ENCODE data around the gene DNM3.
"Not testable (repeated sequence)": the region's sequence is repeated elsewhere in the genome, so short reads cannot be mapped to it uniquely, and the experiment has no call there.

Gene DNM3

DNA sequence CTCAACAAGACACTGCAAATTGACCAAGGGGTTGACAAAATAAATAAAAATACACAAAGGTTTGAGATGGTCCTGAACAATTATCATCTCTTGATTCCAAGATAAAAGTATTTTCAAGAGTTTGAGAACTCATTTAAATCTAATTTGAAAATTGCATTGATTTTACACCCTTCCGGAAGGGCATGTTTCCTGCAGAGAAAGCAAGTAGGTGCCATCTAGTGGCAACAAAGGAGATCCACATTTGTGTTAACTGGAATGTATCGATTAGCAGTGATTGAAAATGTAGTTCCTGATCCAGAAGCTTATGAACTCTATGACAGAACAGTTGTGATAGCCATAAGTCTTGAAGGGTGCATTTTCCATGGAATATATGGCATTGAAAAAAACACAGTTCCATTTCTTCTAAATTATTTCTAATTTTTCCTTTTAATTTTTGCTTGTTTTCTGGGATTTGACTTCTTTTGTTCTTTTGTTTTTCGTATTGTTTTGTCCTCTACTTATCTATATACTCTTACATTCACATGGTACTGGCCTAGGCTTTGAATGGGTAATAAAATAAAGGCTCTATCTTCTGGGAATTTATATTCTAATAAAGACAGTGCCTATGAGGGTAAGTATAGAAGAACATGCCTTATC is 143.7 kb downstream of the DNM3 start:
- DNase-seq, result no peak

DNA sequence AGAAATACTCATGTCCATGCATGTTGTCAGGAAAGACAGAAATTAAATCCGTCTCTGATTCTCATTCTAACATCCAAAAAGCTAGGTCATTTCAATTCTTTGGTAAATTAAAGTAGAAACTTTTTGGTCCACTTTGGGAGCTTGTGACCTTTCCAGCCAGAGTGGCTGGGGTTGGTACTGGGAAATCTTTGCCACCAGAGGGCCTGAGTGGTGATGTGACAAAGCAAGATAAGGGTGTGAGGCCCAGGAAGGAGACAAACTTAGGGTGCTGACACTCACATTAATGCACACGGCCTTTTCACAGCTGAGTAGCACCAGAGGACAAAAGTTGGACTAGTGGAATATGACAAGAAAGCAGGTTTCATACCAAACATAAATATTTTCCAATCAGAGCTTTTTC is 144.3 kb downstream of the DNM3 start:
- no peak for DNase-seq

DNA sequence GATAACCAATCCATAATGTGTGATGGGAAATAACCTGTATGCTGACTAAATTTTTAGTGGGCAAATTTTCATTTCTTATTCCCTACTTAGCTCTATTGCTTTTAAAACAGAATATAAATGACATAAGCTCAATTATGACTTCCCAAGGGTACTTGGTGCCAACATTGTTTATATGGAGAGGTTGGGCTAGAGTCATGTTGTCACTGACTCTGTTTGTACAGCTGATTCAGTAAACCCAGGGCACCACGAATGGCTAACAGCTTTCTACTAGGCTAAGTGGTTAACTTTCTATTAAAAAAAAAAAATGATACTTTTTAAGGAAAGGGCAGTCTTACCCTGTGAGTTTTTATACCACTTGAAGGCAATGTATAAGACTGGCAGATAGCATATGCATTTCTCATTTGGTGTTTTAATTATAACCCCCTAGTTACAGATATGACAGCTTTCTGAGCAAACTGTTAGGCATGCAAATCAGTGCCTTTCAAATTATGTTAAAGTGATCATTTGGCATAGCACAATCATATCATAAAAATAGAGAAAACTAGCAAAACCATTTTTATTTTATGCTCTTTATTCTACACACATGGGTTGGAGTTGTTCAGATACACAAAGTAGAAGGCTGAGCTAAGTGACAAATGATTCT is 147.1 kb downstream of the DNM3 start:
- DNase-seq, result no peak

DNA sequence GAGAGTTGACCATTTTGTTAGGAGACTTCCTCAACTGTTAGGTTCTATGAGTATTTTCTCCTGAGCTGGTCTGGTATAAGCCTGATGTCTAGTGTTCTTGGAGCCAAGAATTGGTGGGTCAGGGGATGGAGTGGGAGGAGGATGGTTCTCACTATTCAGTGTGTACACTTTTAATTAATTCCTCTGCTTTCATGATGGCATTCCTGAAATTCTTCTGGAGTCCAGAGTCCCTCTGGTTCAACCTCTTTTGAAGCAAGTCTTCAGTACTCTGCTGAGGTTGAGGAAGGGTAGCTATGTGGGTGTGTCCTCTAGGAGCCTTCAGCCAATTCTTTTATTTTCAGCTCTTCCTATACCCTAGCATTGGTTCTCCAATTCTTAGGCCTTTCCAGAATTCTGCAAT is 149.1 kb downstream of the DNM3 start:
- no peak for DNase-seq

DNA sequence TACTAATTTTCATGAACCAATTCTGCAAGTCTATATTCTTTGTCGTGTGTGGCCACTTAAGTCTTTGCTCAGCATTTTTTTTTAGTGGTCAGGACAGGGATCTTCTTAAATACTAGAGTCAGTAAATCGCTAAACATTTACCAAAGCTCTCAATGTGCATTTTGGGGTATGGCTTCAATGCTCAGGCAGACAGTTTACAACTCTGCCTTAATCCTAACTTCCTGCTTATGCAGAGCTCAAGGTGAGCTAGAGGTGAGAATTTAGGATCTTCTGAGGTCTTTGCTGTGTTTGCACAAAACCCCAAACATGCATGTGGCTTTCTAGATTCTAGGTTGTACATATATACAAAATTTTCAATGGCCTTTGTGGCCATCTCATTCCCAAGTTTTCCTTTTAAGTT is 153.0 kb downstream of the DNM3 start:
- DNase-seq, result no peak

DNA sequence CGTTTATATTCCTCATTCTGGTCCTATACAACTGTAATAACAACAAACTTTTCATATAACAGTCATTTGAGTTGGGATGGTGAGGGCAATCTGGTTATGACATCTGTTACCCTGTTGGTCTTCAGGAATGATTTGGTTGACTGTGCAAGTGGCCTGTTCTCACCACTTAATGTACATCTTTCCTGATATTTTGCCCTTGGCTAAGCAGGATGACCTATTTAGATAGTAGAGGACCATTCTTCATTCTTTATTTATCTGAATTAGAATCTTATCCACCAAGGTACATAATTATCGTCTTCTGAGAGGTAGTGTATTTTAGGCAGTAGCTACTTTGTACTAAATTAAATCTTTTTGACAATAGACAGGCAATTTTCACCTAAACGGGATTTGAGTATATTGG is 154.3 kb downstream of the DNM3 start:
- no peak for DNase-seq

DNA sequence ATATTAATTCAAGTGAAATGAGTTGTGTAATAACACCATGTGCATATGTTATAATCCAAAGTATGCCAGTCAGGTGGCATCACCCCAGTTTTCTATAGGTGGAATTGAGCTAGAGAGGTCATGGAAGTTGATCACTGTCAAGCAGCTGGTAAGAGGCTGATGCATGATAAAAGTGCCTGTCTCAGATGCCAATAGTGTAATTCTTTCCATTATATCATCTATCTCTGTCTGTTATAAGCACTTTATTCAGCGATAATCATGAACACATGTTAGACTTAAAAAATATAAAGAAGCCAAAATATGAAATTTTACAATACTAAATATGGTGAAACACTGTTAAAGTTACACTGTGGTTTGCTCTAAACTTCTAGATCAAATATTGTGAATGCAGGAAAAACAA is 156.6 kb downstream of the DNM3 start:
- no peak for DNase-seq

DNA sequence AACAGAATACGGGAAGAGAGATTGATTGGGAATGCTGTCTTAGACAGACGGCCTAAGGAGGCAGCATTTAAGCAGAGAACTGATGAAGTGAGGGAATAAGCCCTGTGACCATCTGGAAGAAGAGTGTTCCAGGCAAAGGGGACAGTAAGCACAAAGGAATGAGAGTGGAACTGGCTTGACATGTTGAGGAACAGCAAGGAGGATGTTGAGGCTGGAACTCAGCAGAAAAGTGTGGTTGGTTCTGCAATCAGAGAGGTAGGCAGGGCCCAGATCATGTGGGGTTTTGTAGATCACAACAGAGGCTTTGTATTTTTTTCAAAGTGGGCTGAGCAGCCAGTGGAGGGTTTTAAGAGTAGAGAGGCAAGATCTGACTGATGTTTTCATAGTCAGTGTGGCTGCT is 157.4 kb downstream of the DNM3 start:
- DNase-seq, result no peak

DNA sequence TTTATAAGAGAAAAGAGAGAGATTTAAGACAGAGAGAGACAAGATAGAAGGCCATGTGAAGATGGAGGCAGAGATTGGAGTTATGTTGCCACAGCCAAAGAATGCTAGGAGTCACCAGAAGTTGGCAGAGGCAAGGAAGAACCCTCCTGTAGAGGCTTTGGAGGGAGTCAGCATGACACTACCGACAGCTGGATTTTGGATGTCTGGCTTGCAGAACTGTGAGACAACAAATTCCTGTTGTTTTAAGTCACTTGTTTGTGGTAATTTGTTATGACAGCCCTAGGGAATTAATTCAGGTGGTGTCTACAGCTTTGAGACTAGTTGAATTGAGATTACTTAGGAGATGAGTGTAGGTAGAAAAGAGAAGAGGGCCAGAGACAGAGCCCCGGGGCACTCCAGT is 158.5 kb downstream of the DNM3 start:
- DNase-seq, result no peak

DNA sequence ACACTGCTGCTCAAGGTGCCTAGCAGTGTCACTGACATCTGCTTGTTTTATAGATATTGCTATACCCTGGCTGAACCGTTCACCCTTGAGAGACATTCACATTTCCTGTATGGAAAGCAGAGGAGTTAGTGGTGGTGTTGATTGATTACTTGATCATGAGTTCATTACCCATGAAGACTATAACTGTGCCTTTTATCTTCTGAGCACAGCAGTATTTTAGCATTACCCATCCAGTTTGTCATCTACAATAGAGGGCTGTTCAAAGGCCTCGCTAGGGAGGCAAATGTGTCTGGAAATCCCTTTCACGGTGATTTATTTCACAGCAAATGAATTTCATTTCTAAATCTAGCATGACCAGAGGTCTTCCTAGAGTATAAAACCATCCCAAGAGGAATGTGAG is 160.0 kb downstream of the DNM3 start:
- DNase-seq, result no peak

DNA sequence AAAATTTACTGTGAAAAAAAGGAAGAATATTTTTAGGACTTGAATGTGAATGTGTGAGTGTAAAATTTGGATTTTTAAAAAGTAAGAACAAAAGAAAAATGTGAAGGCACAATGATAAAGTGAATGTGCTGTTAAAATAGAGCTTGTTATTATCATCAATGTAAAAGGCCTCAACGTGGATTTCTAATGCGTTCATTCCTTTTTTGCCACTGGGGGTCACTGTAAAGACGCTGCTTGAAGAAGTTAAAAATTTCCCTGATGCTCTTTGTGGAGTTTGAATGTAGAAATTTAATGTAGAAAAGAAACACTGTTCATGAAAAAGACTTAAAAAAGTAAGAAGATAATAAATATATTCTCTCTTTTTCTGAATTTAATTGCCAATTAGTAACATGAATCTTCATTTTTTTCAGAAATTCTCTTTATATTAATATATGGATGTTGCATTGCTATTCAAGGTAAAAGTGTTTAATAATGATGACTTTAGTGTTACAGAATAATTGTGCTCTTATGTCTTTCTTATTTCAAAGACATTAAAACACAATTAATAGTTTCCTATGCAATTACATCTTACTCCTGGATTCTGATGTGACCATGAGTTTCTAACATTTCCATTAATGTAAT is 161.5 kb downstream of the DNM3 start:
- DNase-seq, result no peak

DNA sequence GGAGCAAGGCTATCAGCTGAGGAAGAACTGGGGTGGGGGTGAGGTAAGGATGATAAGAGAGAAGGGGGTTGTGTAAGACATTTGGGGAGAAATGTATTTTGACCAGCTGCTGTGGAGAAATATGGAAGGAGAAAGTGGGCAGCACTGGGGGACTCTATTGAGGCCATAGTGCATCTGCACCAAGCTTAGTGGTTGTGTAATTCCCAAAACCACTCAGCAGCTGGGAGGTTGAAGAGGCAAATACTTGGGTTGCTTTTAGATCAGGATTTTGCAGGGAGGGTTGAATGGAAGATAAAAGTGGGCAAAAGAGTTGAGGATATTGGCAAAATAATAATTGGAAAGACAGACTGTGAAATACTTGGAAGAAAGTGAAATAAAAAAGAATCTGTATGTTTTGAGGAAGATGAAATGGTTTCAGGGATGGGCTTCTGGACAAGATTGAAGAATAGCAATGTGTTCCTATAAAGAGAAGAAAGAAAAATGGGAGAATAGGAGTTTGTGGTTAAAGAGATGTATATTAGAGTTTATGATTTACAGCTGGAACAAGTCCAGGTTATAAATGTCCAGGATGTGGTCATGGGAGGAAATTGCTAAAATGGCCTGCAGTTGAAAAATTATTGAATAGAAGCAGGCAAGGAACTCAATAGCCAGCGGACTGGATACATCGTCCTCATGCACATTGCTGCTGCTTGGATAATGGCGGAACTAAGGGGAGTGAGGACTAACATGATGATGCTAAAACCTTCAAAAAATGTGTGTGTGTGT is 162.7 kb downstream of the DNM3 start:
- DNase-seq, result no peak

DNA sequence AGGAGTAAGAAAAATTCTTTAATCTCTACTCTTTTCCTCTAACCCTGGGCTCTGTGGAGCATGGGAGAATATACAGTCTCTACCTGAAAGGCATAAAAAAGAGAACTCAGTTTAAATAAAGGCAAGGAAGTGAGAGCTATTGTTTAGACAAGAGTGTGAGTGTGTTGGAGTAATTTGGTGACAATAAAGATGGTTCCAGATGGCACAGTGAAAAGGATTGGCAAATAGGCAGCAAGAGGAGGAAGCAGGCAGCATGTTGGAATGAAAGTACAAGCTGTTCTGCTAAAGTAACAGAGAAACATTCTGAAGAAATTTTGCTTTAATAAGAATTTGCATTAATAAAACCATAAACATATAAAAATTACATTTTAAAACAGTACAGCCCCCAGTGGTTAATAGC is 163.4 kb downstream of the DNM3 start:
- no peak for DNase-seq

DNA sequence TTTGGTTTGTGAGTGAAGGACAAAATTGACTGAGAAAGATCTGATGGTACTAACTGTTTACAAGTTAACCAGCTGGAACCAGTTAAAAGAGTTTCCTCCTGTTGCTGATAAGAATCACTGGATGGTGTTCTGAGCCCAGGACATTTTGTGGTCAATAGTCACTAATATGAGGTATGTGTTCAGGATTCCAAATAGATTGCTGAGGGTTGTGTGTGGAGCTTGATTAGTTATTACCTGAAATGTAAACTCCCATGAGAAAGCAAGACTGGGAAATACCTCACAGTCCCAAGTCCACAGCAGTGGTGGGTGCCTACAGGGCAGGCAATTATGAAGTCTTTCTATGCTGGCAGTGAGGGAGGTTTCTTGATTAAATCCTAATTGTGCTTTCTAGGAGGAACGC is 164.6 kb downstream of the DNM3 start:
- no peak for DNase-seq

DNA sequence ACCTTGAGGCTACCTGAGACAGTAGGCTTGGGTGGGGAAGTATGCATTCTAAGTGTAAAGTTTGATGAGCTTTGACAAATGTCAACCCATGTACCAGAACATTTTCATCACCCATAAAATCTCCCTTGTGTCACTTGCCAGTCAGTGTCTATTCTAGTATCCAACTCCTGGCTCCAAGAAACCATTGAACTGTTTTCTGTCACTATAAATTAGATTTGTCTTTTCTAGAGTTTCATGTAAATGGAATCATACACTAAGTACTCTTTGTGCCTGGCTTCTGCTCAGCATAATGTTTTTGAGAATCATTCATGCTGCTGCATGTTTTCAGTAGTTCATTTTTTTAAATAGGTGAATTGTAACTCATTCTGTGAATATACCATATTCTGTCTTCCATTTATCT is 165.4 kb downstream of the DNM3 start:
- no peak for DNase-seq

DNA sequence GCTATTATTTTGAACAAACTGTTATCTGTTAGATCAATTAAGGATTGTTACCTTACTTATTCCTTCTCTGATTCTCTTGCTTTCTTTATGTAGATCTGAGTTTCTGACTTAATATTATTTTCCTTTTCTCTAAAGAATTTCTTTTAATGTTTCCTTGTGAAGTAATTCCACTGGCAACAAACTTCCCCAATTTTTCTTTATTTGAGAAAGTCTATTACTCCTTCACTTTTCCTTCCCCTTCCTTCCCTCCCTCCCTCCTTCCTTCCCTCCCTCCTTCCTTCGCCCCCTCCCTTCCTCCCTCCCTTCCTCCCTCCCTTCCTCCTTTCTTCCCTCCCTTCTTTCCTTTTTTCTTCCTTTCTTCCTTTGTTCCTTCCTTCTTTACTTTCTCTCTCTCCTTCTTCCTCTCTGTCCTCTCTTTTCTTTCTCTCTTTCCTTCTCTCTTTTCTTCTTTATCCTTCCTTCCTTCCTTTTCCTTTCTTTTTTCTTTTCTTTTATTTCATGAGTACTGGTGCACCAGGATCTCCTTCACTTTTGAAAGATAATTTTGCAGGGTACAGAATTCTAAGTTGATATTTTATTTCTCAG is 177.5 kb downstream of the DNM3 start:
- DNase-seq, result no peak

DNA sequence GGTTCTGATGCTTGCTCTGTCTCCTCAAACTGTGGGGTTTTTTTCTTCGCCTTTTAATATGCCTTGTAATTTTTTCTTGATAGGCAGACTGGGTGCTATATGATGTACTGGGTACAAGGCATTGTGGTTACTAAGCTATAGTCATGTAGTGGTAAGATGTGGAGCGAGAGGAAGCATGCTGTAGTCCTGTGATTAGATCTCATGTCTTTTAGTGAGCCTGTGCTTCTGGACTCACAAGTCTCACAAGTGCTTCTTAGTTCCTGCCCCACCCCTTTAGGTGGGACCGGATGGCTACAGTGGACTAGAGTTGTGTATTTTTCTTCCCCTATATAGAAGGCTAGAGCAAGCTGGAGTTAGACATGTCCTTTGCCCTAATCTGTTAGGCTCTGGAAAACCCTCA is 178.7 kb downstream of the DNM3 start:
- no peak for DNase-seq

DNA sequence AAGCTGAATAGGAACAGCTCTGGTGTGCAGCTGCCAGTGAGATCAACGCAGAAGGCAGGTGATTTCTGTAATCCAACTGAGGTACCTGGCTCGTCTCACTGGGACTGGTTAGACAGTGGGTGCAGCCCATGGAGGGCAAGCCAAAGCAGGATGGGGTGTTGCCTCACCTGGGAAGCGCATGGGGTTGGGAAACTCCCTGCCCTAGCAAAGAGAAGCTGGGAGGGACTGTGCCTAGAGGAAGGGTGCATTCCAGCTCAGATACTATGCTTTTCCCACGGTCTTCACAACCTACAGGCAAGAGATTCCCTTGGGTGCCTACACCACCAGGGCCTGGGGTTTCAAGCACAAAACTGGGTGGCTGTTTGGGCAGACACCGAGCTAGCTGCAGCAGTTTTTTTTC is 183.2 kb downstream of the DNM3 start:
- no peak for DNase-seq

DNA sequence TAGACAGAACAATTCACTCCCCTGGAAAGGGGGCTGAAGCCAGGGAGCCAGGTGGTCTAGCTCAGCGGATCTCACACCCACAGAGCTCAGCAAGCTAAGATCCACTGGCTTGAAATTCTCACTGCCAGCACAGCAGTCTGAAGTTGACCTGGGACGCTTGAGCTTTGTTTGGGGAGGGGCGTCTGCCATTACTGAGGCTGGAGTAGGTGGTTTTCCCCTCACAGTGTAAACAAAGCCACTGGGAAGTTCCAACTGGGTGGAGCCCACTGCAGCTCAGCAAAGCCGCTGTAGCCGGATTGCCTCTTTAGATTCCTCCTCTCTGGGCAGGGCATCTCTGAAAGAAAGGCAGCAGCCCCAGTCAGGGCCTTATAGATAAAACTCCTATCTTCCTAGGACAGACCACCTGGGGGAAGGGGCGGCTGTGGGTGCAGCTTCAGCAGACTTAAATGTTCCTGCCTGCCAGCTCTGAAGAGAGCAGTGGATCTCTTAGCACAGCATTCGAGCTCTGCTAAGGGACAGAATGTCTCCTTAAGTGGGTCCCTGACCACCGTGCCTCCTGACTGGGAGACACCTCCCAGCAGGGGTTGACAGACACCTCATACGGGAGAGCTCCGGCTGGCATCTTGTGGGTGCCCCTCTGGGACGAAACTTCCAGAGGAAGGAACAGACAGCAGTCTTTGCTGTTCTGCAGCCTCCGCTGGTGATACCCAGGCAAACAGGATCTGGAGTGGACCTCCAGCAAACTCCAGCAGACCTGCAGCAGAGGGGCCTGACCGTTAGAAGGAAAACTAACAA is 183.8 kb downstream of the DNM3 start:
- not testable (repeated sequence) for DNase-seq

DNA sequence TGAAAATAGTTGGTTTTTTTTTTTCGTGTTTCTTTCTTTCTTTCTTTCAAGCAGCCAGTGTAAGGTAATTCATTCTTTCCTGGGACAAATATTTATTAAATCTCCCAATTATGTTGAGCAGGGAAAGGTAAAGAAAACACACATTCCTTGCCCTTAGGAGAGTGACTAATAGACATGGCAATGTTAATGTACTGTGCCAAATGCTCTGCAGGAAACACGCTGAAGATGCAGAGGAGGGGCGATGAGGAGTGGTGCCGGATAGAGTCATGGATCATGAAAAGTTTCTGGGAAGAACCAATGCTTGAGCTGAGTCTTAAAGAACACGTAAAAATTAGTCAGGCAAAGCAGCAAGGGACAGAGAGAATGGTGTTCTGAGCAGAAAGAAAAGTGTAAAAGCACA is 199.2 kb downstream of the DNM3 start:
- no peak for DNase-seq

DNA sequence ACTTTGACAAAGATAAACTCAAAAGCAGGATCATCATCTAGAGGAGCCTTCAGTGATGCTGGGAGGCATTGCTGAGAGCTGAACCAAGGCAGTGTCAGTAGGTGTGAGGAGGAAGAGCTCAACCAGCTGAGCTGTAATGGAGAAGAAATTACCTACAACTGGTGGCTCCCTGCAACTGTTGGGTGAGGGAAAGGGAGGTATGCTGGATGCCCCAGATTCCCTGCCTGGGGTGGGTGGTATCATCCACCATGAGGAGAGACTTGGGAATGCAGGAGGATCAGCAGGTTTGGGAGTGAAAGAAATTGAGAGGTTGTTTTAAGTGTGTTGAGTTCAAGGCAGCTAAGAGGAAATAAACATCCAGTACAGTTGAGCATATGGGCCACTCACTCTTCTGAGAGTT is 199.8 kb downstream of the DNM3 start:
- no peak for DNase-seq

DNA sequence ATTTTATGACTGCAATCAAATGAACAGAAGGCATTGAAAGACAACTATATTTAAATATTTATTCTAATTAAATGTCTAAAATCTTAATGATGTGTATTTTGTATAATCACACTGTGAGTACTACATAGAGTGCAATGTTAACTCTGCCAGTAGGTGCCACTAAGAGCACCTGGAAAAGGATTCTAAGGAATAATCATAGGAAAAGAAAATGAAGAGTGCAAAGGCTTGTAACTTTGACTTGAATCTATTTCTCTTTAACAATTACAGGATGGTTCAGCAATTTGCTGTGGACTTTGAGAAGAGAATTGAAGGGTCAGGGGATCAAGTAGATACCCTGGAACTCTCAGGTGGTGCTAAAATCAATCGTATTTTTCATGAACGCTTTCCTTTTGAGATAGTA is 200.4 kb downstream of the DNM3 start:
- no peak for DNase-seq

DNA sequence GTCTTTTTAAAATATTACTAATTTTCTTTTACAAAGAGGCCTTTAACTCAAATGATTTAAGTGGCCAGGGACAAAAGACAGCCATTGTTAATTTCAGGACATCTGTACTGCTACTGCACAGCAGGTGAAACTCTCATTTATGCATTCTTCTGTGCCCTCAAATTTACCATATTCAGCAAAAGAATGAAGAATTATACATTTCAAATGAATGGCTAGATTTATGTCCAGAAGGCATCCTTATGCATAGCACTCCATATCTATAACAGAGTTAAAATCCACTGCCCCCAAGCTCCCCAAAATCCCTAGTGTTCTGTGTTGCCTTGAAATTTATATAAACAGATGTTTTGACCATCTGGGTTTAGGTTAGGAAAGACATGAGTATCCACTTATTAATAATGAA is 202.6 kb downstream of the DNM3 start:
- DNase-seq, result no peak

Measured in GDM1 (cell line).